Body of pancreas (tissue), 4 donors: ENCODE data around the gene PRAF2.

ENCODE experiments used
- POLR2A ChIP-seq, 3 donors: fragments of 450-650 bp; IDR thresholded peaks; one replicate each; pipeline ENCODE4 v1.6.1; 2016; ENCODE audit warnings: antibody characterized with exemption in 3 of 3, mild to moderate bottlenecking in 2 of 3
- TF ChIP-seq, protein P1 (sequence below), 7 experiments: fragments of 450-650 bp in 4 of 7; fragments of 200-600 bp in 3 of 7; sonication (generic) in 3 of 7; IDR thresholded peaks; one replicate each; pipeline ENCODE4 v1.5.1; 2016 to 2019; ENCODE audit warnings: antibody characterized with exemption in 7 of 7

DNA sequence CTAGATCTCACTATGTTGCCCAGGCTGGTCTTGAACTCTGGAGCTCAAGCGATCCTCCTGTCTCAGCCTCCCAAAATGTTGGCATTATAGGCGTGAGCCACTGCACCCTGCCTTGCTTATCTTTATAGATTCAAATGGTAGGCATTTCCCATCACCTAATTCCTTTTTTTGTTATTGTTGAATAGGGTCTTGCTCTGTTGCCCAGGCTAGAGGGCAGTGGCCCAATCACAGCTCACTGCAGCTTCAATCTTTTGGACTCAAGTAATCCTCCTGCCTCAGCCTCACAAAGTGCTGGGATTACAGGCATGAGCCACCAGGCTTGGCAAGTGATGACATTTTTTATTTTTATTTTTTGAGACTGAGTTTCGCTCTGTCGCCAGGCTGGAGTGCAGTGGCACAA lies 22.6 kb upstream of the PRAF2 start:
- TF ChIP-seq, protein P1, sequence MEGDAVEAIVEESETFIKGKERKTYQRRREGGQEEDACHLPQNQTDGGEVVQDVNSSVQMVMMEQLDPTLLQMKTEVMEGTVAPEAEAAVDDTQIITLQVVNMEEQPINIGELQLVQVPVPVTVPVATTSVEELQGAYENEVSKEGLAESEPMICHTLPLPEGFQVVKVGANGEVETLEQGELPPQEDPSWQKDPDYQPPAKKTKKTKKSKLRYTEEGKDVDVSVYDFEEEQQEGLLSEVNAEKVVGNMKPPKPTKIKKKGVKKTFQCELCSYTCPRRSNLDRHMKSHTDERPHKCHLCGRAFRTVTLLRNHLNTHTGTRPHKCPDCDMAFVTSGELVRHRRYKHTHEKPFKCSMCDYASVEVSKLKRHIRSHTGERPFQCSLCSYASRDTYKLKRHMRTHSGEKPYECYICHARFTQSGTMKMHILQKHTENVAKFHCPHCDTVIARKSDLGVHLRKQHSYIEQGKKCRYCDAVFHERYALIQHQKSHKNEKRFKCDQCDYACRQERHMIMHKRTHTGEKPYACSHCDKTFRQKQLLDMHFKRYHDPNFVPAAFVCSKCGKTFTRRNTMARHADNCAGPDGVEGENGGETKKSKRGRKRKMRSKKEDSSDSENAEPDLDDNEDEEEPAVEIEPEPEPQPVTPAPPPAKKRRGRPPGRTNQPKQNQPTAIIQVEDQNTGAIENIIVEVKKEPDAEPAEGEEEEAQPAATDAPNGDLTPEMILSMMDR (IDR thresholded peaks at IDR 0.05): no peak
- TF ChIP-seq POLR2A (IDR thresholded peaks at IDR 0.05): no peak
